BE2C (cell line): ENCODE results near the gene PTPRU.
A peak's percentile ranks its signal among the peaks of the same experiment; 100 is the strongest.

Experiments used
- DNase-seq: peaks from one replicate; pipeline ENCODE4 v3.0.0-alpha.2; 2020
- H3K27me3 ChIP-seq: fragments of 250-450 bp; sonication (Bioruptor Pico); 2 replicates; pipeline ENCODE4 v1.5.1; 2020; ENCODE audit warnings: mild to moderate bottlenecking
- H3K36me3 ChIP-seq: fragments of 250-450 bp; sonication (Bioruptor Pico); 2 replicates; pipeline ENCODE4 v1.5.1; 2020; ENCODE audit warnings: mild to moderate bottlenecking
- H3K4me1 ChIP-seq: fragments of 250-450 bp; sonication (Bioruptor Pico); 2 replicates; pipeline ENCODE4 v1.5.1; 2020
- H3K4me3 ChIP-seq: 2 replicates; pipeline ENCODE4 v1.5.1; 2011; ENCODE audit warnings: low read depth, low read length
- H3K9me3 ChIP-seq: fragments of 250-450 bp; sonication (Bioruptor Pico); 2 replicates; pipeline ENCODE4 v1.5.1; 2020
- TF ChIP-seq, protein P1 (sequence below): IDR thresholded peaks from 2 replicates; pipeline ENCODE4 v1.5.1; 2012; ENCODE audit warnings: mild to moderate bottlenecking, low read depth, low read length

PTPRU gene

DNA sequence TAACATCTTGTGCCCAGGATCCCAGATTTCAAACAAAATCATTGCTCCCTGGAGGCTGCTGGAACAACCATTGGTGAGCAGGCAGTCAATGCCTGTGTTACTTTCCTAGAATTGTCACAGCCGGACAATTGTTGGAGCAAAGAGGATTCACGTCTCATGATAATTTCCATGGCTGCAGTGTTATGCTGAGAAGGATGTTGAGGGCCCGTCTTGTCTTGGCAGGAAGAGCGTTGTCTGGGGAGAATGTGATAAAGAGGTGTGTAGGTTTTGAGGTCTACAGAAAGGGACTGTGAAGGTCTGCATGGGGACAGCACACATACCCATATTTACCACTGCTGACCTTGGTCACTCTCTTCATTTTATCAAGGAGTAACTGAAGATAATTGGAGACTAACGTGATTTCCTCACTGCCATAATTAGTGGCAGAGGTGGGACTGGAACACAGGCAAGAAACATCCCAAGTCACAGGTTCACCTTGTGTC, 11.9 kb upstream of the PTPRU start:
- TF ChIP-seq, protein P1, sequence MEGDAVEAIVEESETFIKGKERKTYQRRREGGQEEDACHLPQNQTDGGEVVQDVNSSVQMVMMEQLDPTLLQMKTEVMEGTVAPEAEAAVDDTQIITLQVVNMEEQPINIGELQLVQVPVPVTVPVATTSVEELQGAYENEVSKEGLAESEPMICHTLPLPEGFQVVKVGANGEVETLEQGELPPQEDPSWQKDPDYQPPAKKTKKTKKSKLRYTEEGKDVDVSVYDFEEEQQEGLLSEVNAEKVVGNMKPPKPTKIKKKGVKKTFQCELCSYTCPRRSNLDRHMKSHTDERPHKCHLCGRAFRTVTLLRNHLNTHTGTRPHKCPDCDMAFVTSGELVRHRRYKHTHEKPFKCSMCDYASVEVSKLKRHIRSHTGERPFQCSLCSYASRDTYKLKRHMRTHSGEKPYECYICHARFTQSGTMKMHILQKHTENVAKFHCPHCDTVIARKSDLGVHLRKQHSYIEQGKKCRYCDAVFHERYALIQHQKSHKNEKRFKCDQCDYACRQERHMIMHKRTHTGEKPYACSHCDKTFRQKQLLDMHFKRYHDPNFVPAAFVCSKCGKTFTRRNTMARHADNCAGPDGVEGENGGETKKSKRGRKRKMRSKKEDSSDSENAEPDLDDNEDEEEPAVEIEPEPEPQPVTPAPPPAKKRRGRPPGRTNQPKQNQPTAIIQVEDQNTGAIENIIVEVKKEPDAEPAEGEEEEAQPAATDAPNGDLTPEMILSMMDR: no peak
- no peaks in the 10 kb centered on the region for H3K9me3 ChIP-seq
- no peak for DNase-seq
- no peaks in the 10 kb centered on the region; the same call in 1 of the 2 replicates for H3K36me3 ChIP-seq
- H3K4me1 ChIP-seq: no peaks in the 10 kb centered on the region
- H3K27me3 ChIP-seq: no peaks in the 10 kb centered on the region
- H3K4me3 ChIP-seq: no peak overlapping the region

DNA sequence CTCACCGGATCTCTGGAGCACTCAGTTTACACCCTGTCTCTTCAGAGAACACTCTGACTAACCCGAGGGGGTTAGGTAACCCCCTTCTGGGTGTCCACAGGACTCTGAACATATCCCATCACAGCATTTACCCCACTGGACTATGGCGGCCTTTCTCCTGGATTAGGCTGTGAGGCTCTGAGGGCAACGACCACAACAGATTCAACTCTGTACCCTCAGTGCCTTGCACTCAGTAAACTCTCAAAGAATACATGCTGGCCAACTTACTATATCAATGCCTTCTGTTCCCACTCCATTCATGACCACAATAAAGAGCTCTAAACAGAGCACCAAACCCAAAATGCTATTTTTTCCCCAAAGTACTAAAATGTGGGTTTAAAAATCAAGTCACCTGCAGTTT, 11.0 kb upstream of the PTPRU start:
- TF ChIP-seq, protein P1: no peak
- Histone ChIP-seq H3K4me1 (no peaks in the 10 kb centered on the region), H3K36me3 (no peaks in the 10 kb centered on the region; the same call in 1 of the 2 replicates), H3K9me3 (no peaks in the 10 kb centered on the region), H3K27me3 (no peaks in the 10 kb centered on the region), H3K4me3 (no peak overlapping the region)
- no peak for DNase-seq

DNA sequence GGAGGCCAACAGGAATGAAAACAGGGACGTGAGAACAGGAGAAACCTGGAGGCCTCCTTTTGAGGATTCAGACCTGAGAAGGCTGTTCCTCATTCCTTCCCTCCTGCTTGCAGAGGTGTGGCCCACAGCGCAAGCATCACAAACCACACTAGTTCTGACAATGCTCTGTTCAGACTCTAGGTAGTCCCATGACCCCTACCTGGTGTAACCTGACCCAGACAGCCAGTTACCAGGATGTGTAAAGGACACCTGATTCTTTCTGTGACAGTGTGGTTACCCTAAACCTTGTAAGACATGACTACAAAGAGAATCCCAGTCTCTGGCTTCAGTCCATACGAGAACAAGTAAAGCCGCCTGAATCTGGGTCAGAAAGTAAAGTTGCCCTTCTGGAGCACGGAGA, 8.8 kb upstream of the PTPRU start:
- Histone ChIP-seq H3K4me3 (no peak overlapping the region), H3K9me3 (no peaks in the 10 kb centered on the region), H3K27me3 (no peaks in the 10 kb centered on the region), H3K4me1 (no peaks in the 10 kb centered on the region), H3K36me3 (no peaks in the 10 kb centered on the region)
- TF ChIP-seq, protein P1: no peak
- DNase-seq: no peak

DNA sequence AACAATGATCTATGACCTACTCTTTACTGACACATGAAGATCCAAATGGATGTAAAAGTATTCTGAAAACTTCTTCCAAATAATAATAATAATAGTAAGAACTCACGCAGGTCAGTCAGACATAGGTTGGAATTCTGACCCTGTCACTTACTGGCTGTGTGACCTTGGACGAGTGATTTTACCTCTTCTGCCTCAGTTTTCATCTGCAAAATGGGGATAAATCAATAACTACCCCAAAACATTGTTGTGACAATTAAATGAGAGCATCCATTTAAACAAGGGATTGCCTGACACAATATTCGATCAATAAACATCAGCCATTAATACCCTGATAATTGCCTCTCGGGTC, 6.1 kb upstream of the PTPRU start:
- H3K9me3 ChIP-seq: no peaks in the 10 kb centered on the region
- peak overlapping the region; percentile 71 for H3K4me3 ChIP-seq
- no peaks in the 10 kb centered on the region for H3K27me3 ChIP-seq
- TF ChIP-seq, protein P1: no peak
- no peak for DNase-seq
- H3K4me1 ChIP-seq: no peaks in the 10 kb centered on the region
- no peaks in the 10 kb centered on the region for H3K36me3 ChIP-seq

DNA sequence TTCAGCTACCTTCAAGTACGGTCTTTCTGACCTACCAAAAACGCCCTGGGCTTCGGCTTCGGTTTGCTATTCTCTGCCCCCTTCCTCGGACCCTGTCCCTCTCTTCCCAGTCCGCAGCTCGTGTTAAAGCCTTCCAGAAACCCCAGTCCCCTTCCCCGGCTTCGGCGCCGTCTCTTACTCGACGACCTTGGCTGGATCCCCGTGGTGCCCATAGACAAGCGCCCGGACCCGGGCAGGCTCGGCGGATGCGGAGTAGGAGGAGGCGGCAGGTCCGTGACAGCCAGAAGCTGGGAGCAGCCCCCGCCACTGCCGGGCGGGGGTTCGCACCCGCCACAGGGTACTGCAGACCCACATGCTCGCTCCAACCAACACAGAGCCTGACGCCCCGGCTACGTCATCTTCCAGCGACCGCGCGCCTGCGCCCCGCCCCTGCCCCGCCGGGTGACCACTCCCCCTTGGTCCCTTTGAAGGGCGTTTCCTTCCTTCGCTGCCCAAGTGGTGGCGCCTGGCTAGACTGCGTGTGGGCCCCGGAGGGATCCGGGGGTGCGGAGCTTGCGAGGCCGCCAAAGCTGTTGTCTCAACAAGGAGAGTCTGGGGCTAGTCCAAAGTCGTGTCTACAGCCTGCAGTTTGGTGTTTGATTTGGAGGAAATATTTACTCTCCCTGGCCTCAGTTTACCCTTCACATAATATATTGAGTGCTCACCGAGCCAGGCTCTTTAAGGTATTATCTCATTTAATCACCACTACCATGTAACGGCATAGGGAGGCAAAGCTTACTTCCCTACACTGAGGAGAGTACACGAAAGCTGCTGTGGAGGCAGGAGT, 5.6 kb upstream of the PTPRU start, which contains the start of gene MECR:
TSS of gene MECR (minus strand) at position 382 of the 826 bp plus-strand sequence. CDS start at position 354, 28 bp downstream.
- Histone ChIP-seq H3K36me3 (no peaks in the 10 kb centered on the region), H3K9me3 (no peaks in the 10 kb centered on the region), H3K4me3 (peak within 1 kb of the TSS; percentile 71), H3K4me1 (no peaks in the 10 kb centered on the region), H3K27me3 (no peaks in the 10 kb centered on the region)
- peak; percentile 89 for DNase-seq
- TF ChIP-seq, protein P1: no peak

DNA sequence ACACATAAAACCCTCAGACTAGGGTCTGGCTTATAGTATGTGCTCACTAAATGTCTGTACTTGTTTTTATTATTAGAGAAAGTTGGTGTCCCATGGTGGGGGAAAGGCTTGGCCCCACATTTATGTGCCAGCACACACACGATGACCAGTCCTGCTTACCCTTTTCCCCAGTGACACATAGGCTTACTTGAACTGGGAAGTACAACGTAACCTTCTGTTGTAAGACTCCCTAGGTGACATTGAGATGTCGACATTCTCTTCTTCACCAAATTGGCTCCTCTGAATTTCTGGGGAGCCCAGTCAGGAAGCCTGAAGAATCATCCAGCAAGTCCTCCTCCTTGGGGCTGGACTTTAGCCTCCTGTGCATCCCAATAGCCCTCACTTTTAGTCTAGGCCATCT, 3.9 kb upstream of the PTPRU start:
- H3K9me3 ChIP-seq: no peaks in the 10 kb centered on the region
- no peaks in the 10 kb centered on the region for H3K4me1 ChIP-seq
- no peaks in the 10 kb centered on the region for H3K27me3 ChIP-seq
- no peaks in the 10 kb centered on the region for H3K36me3 ChIP-seq
- TF ChIP-seq, protein P1: no peak
- no peak for DNase-seq
- H3K4me3 ChIP-seq: no peak overlapping the region
